HL-60 (cell line): ENCODE data around the gene OGFR.
"Not testable (repeated sequence)": the region's sequence is repeated elsewhere in the genome, so short reads cannot be mapped to it uniquely, and the experiment has no call there.

ENCODE experiments used
- DNase-seq, 2 experiments: peaks; one replicate each; pipeline ENCODE4 v3.0.0-alpha.2; 2010 to 2020; ENCODE audit warnings: low read depth in 1 of 2, low spot score in 1 of 2
- H3K27ac ChIP-seq: fragments of 250-450 bp; sonication (Bioruptor Pico); replicated peaks from 2 replicates; pipeline ENCODE4 v1.5.1; 2020; ENCODE audit warnings: mild to moderate bottlenecking, moderate library complexity
- H3K27me3 ChIP-seq: fragments of 250-450 bp; sonication (Bioruptor Pico); 2 replicates; pipeline ENCODE4 v1.5.1; 2021; ENCODE audit warnings: mild to moderate bottlenecking, moderate library complexity; ENCODE audit not compliant: insufficient read depth, poor library complexity, severe bottlenecking
- H3K4me3 ChIP-seq: replicated peaks from 2 replicates; pipeline ENCODE4 v1.5.1; 2011; ENCODE audit warnings: mild to moderate bottlenecking, control low read depth, low read length; ENCODE audit not compliant: insufficient read depth
- GABPA ChIP-seq: IDR thresholded peaks from 2 replicates; pipeline ENCODE4 v1.6.1; 2012; ENCODE audit warnings: low read depth
- POLR2AphosphoS5 ChIP-seq: IDR thresholded peaks from 2 replicates; pipeline ENCODE4 v1.6.1; 2012; ENCODE audit warnings: low read depth
- SPI1 ChIP-seq: IDR thresholded peaks from 2 replicates; pipeline ENCODE4 v1.6.1; 2012; ENCODE audit warnings: low read depth, mild to moderate bottlenecking, borderline replicate concordance
- TF ChIP-seq, protein P1 (sequence below): IDR thresholded peaks from 2 replicates; pipeline ENCODE4 v1.6.1; 2012; ENCODE audit warnings: low read depth; ENCODE audit not compliant: insufficient replicate concordance
- TF ChIP-seq, protein P2 (sequence below): IDR thresholded peaks from one replicate; pipeline ENCODE4 v1.5.1; 2011; ENCODE audit warnings: low read length, control low read depth, inconsistent platforms; ENCODE audit not compliant: insufficient read depth

Gene OGFR

DNA sequence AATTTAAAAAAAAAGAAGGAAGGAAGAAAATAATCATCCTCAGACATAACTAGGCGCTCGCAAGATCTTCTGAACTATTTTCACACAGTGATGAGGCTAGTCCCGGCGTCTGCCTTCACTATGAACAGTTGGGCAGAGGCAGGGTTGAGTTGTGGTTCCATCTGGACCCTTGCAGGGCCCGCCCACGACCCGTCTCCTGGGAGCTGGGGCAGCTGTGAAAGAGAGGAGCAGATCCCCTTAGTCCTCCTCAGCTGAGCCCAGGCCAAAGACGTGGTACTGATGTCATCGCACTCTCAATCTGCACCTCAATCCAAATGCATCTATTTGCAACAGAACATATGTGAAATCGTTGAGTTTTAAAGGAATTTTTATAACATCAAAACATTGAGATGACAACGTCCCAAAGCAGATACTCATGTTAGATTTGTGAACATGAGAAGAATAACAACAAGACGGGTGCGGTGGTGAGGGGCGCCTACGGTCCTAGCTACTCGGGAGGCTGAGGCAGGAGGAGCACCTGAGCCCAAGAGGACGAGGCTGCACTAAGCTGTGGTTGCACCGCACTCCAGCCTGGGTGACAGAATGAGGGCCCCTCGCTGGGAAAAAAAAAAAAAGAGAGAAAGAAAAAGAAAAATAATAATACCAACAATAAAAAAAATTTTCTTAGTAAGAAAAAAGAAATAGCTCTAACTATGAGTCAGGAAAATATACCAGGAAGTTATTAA is 41.7 kb downstream of the OGFR start:
- TF ChIP-seq, protein P1, sequence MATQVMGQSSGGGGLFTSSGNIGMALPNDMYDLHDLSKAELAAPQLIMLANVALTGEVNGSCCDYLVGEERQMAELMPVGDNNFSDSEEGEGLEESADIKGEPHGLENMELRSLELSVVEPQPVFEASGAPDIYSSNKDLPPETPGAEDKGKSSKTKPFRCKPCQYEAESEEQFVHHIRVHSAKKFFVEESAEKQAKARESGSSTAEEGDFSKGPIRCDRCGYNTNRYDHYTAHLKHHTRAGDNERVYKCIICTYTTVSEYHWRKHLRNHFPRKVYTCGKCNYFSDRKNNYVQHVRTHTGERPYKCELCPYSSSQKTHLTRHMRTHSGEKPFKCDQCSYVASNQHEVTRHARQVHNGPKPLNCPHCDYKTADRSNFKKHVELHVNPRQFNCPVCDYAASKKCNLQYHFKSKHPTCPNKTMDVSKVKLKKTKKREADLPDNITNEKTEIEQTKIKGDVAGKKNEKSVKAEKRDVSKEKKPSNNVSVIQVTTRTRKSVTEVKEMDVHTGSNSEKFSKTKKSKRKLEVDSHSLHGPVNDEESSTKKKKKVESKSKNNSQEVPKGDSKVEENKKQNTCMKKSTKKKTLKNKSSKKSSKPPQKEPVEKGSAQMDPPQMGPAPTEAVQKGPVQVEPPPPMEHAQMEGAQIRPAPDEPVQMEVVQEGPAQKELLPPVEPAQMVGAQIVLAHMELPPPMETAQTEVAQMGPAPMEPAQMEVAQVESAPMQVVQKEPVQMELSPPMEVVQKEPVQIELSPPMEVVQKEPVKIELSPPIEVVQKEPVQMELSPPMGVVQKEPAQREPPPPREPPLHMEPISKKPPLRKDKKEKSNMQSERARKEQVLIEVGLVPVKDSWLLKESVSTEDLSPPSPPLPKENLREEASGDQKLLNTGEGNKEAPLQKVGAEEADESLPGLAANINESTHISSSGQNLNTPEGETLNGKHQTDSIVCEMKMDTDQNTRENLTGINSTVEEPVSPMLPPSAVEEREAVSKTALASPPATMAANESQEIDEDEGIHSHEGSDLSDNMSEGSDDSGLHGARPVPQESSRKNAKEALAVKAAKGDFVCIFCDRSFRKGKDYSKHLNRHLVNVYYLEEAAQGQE = no peak
- TF ChIP-seq SPI1 (no peak), POLR2AphosphoS5 (no peak), GABPA (no peak)
- TF ChIP-seq, protein P2, sequence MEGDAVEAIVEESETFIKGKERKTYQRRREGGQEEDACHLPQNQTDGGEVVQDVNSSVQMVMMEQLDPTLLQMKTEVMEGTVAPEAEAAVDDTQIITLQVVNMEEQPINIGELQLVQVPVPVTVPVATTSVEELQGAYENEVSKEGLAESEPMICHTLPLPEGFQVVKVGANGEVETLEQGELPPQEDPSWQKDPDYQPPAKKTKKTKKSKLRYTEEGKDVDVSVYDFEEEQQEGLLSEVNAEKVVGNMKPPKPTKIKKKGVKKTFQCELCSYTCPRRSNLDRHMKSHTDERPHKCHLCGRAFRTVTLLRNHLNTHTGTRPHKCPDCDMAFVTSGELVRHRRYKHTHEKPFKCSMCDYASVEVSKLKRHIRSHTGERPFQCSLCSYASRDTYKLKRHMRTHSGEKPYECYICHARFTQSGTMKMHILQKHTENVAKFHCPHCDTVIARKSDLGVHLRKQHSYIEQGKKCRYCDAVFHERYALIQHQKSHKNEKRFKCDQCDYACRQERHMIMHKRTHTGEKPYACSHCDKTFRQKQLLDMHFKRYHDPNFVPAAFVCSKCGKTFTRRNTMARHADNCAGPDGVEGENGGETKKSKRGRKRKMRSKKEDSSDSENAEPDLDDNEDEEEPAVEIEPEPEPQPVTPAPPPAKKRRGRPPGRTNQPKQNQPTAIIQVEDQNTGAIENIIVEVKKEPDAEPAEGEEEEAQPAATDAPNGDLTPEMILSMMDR = no peak
- Histone ChIP-seq H3K27me3 (no peaks in the 10 kb centered on the region), H3K4me3 (no peak overlapping the region), H3K27ac (no peak overlapping the region)
- DNase-seq = no peak

DNA sequence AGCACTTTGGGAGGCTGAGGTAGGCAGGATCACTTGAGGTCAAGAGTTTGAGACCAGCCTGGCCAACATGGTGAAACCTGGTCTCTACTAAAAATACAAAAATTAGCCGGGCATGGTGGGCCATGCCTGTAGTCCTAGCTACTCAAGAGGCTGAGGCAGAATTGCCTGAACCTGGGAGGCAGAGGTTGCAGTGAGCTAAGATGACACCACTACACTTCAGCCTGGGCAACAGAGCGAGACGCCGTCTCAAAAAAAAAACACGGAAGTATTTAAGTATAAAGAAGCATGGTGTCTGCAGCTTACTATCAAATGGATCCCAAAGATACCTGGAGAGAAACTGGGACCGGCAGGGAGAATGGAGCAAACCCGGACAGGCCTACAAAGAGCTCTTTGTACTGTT is 44.3 kb downstream of the OGFR start:
- not testable (repeated sequence) for H3K27me3 ChIP-seq, DNase-seq, H3K27ac ChIP-seq, H3K4me3 ChIP-seq

DNA sequence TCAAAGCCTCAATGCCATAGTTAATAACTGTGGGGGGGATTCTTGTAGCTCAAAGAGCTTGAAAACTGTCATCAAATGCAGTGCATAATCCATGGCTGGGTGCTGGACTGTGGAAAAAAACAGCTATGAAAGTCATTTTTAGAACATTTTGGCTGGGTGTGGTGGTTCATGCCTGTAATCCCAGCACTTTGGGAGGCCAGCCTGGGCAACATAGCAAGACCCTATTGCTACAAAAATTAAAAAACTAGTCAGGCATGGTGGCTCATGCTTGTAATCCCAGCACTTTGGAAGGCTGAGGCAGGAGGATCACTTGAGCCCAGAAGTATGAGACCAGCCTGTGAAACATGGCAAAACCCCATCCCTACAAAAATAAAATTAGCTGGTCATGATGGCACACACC is 44.8 kb downstream of the OGFR start:
- DNase-seq = no peak
- Histone ChIP-seq H3K27me3 (no peaks in the 10 kb centered on the region), H3K4me3 (no peak overlapping the region), H3K27ac (no peak overlapping the region)
- no peak for TF ChIP-seq POLR2AphosphoS5
- TF ChIP-seq, protein P2 = no peak
- no peak for TF ChIP-seq SPI1
- TF ChIP-seq, protein P1 = no peak
- no peak for TF ChIP-seq GABPA

DNA sequence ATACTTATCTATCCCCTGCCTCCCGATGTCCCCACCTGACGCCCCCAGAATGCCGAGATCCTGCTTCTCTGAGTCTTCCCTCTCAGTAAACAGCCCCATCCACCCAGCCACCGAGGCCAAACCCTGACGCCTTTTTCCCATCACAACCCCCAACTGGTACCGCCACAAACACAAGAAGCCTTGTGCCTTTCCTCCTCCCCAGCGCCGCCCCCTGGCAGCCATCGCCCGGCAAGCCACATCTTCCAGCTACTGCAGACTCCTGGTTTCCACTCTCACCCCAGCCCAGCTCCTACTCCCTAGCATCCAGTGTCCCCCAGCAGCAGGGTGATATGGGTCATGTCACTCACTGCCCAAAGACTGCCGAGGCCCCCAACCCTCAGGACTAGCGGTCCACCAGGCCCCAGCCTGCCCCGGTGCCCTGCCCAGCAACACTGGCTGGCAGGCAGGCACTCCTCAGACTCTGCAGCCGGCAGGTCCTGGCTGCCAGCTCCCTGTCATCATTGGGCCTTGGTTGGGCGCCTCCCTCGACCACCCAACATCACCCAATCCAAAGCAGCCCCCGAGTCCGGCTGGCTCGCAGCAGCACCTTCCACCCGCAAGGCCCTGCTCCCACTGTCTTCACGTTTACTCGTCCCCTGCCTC is 45.8 kb downstream of the OGFR start:
- Histone ChIP-seq H3K27ac (no peak overlapping the region), H3K27me3 (no peaks in the 10 kb centered on the region), H3K4me3 (no peak overlapping the region)
- no peak for TF ChIP-seq SPI1
- TF ChIP-seq POLR2AphosphoS5 = no peak
- no peak for TF ChIP-seq GABPA
- TF ChIP-seq, protein P2 = no peak
- TF ChIP-seq, protein P1 = no peak
- DNase-seq = no peak
